ENCODE data around the gene CCDC170. TPM values are rescaled to one million over a fixed set of nuclear protein-coding genes. Genes with fewer than 3 reads are reported as not detected.

Gene CCDC170
- total RNA-seq, 3 donors from 2014 or later (not counting 1 experiment from before 2014, with no cell fraction given) = 0.20 to 0.96 (median 0.25) TPM

GRCh38 chr6:151616600-151616999 lies 122.8 kb downstream of the CCDC170 start:
- TF ChIP-seq CTCF (IDR thresholded peaks at IDR 0.05) = no peak
- Mint-ChIP-seq H3K4me1 (no peaks in the 10 kb centered on the region), H3K27ac (no peak overlapping the region), H3K27me3 (ENCODE audit: low read depth in 2 of 2) (peaks cover 0 to 8% of the 10 kb centered on the region in 2 donors), H3K9me3 (peaks cover 0 to 2% of the 10 kb centered on the region in 2 donors), H3K36me3 (no peaks in the 10 kb centered on the region), H3K4me3 (no peak overlapping the region)
- ATAC-seq = no peak
- H3K36me3 ChIP-seq (ENCODE audit: control insufficient read depth, insufficient read depth, low read length) = no peaks in the 10 kb centered on the region
- 79% methylated on average over 2 of the region's 2 CpGs for WGBS (ENCODE audit: insufficient coverage)
- no peak for DNase-seq
- no peaks in the 10 kb centered on the region for H3K4me1 ChIP-seq (ENCODE audit: control insufficient read depth, insufficient read depth, low read length)
- intact Hi-C loops (cut with micrococcal nuclease) = no loop called here
- H3K27ac ChIP-seq (ENCODE audit: low read length) = no peak overlapping the region
- no peaks in the 10 kb centered on the region for H3K27me3 ChIP-seq (ENCODE audit: control insufficient read depth, insufficient read depth, low read length)
- H3K4me3 ChIP-seq (ENCODE audit: low read length) = no peak overlapping the region
- no peaks in the 10 kb centered on the region for H3K9me3 ChIP-seq (ENCODE audit: control insufficient read depth, insufficient read depth, low read length)

- Histone ChIP-seq H3K4me1 (ENCODE audit: control insufficient read depth, insufficient read depth, low read length) (no peaks in the 10 kb centered on the region), H3K27me3 (ENCODE audit: control insufficient read depth, insufficient read depth, low read length) (no peaks in the 10 kb centered on the region), H3K9me3 (ENCODE audit: control insufficient read depth, insufficient read depth, low read length) (no peaks in the 10 kb centered on the region), H3K4me3 (ENCODE audit: low read length) (no peak overlapping the region), H3K27ac (ENCODE audit: low read length) (no peak overlapping the region), H3K36me3 (ENCODE audit: control insufficient read depth, insufficient read depth, low read length) (no peaks in the 10 kb centered on the region)
- Mint-ChIP-seq H3K27ac (no peak overlapping the region), H3K9me3 (peaks cover 0 to 2% of the 10 kb centered on the region in 2 donors), H3K4me3 (no peak overlapping the region), H3K27me3 (ENCODE audit: low read depth in 2 of 2) (peaks cover 0 to 8% of the 10 kb centered on the region in 2 donors), H3K36me3 (no peaks in the 10 kb centered on the region), H3K4me1 (no peaks in the 10 kb centered on the region)
- intact Hi-C loops (cut with micrococcal nuclease) = no loop called here
- ATAC-seq (no peak), DNase-seq (no peak)
- no peak for TF ChIP-seq CTCF (IDR thresholded peaks at IDR 0.05)
- 100% methylated on average over 2 of the region's 2 CpGs for WGBS (ENCODE audit: insufficient coverage)
Measured at GRCh38 chr6:151617539-151617938, 123.7 kb downstream of the CCDC170 start.

GRCh38 chr6:151618717-151619116 lies 124.9 kb downstream of the CCDC170 start:
- Histone ChIP-seq H3K36me3 (ENCODE audit: control insufficient read depth, insufficient read depth, low read length) (no peaks in the 10 kb centered on the region), H3K4me1 (ENCODE audit: control insufficient read depth, insufficient read depth, low read length) (no peaks in the 10 kb centered on the region), H3K4me3 (ENCODE audit: low read length) (no peak overlapping the region), H3K9me3 (ENCODE audit: control insufficient read depth, insufficient read depth, low read length) (no peaks in the 10 kb centered on the region), H3K27me3 (ENCODE audit: control insufficient read depth, insufficient read depth, low read length) (no peaks in the 10 kb centered on the region), H3K27ac (ENCODE audit: low read length) (no peak overlapping the region)
- H3K4me1 Mint-ChIP-seq = no peaks in the 10 kb centered on the region
- ATAC-seq (no peak), DNase-seq (no peak)
- intact Hi-C loops (cut with micrococcal nuclease) = no loop called here
- H3K9me3 Mint-ChIP-seq = no peaks in the 10 kb centered on the region
- no peak overlapping the region for H3K27ac Mint-ChIP-seq
- H3K4me3 Mint-ChIP-seq = no peak overlapping the region
- no peak for TF ChIP-seq CTCF (IDR thresholded peaks at IDR 0.05)
- H3K36me3 Mint-ChIP-seq = no peaks in the 10 kb centered on the region
- peaks cover 0 to 8% of the 10 kb centered on the region in 2 donors for H3K27me3 Mint-ChIP-seq (ENCODE audit: low read depth in 2 of 2)
- 97% methylated on average over 3 of the region's 4 CpGs for WGBS (ENCODE audit: insufficient coverage)

GRCh38 chr6:151620179-151620578 lies 126.4 kb downstream of the CCDC170 start:
- H3K27me3 Mint-ChIP-seq (ENCODE audit: low read depth in 2 of 2) = peaks cover 0 to 8% of the 10 kb centered on the region in 2 donors
- H3K36me3 Mint-ChIP-seq = no peaks in the 10 kb centered on the region
- H3K4me3 Mint-ChIP-seq = no peak overlapping the region
- intact Hi-C loops (cut with micrococcal nuclease) = no loop called here
- H3K4me1 ChIP-seq (ENCODE audit: control insufficient read depth, insufficient read depth, low read length) = no peaks in the 10 kb centered on the region
- H3K36me3 ChIP-seq (ENCODE audit: control insufficient read depth, insufficient read depth, low read length) = no peaks in the 10 kb centered on the region
- no peaks in the 10 kb centered on the region for H3K27me3 ChIP-seq (ENCODE audit: control insufficient read depth, insufficient read depth, low read length)
- H3K9me3 ChIP-seq (ENCODE audit: control insufficient read depth, insufficient read depth, low read length) = no peaks in the 10 kb centered on the region
- no peaks in the 10 kb centered on the region for H3K4me1 Mint-ChIP-seq
- no peaks in the 10 kb centered on the region for H3K9me3 Mint-ChIP-seq
- no peak overlapping the region for H3K27ac ChIP-seq (ENCODE audit: low read length)
- no peak overlapping the region for H3K27ac Mint-ChIP-seq
- no peak for DNase-seq
- TF ChIP-seq CTCF (IDR thresholded peaks at IDR 0.05) = no peak
- 92% methylated on average over 3 of the region's 4 CpGs for WGBS (ENCODE audit: insufficient coverage)
- no peak overlapping the region for H3K4me3 ChIP-seq (ENCODE audit: low read length)
- no peak for ATAC-seq
